Measurements from ENCODE around the gene ABCC6. TPM values are rescaled to one million over a fixed set of nuclear protein-coding genes. Genes with fewer than 3 reads are reported as not detected.

The ABCC6 gene
- polyA plus RNA-seq, 1 donor from 2014 or later = not detected

GRCh38 chr16:16158082-16158658 is 65.1 kb downstream of the ABCC6 start:
- Histone ChIP-seq H3K9ac (ENCODE audit: low read length) (no peak overlapping the region), H3K4me2 (ENCODE audit: low read length) (no peak overlapping the region), H2AFZ (ENCODE audit: low read depth, low read length) (no peak overlapping the region), H3K79me2 (replicated peaks; ENCODE audit: insufficient read depth, low read length) (no peaks in the 10 kb centered on the region), H3K4me3 (ENCODE audit: low read length) (no peak overlapping the region), H3K27ac (ENCODE audit: low read length) (no peak overlapping the region), H3K9me3 (ENCODE audit: low read length) (peaks cover 9% of the 10 kb centered on the region), H4K20me1 (ENCODE audit: insufficient read depth) (no peaks in the 10 kb centered on the region), H3K9me2 (ENCODE audit: insufficient read depth, low read length) (no peaks in the 10 kb centered on the region), H3K36me3 (ENCODE audit: insufficient read depth, low read length) (no peaks in the 10 kb centered on the region), H3F3A (ENCODE audit: insufficient read depth, low read length, poor library complexity, severe bottlenecking) (no peaks in the 10 kb centered on the region), H3K27me3 (ENCODE audit: insufficient read depth, low read depth, low read length) (no peaks in the 10 kb centered on the region)
- no peak for TF ChIP-seq EZH2 (IDR thresholded peaks at IDR 0.05; ENCODE audit: borderline replicate concordance, insufficient read depth, low read length, poor library complexity, severe bottlenecking)
- TF ChIP-seq RAD21 (conservative IDR thresholded peaks at IDR 0.05) = no peak
- TF ChIP-seq TAF1 (IDR thresholded peaks at IDR 0.05; ENCODE audit: low read depth) = no peak
- TF ChIP-seq, protein P1, sequence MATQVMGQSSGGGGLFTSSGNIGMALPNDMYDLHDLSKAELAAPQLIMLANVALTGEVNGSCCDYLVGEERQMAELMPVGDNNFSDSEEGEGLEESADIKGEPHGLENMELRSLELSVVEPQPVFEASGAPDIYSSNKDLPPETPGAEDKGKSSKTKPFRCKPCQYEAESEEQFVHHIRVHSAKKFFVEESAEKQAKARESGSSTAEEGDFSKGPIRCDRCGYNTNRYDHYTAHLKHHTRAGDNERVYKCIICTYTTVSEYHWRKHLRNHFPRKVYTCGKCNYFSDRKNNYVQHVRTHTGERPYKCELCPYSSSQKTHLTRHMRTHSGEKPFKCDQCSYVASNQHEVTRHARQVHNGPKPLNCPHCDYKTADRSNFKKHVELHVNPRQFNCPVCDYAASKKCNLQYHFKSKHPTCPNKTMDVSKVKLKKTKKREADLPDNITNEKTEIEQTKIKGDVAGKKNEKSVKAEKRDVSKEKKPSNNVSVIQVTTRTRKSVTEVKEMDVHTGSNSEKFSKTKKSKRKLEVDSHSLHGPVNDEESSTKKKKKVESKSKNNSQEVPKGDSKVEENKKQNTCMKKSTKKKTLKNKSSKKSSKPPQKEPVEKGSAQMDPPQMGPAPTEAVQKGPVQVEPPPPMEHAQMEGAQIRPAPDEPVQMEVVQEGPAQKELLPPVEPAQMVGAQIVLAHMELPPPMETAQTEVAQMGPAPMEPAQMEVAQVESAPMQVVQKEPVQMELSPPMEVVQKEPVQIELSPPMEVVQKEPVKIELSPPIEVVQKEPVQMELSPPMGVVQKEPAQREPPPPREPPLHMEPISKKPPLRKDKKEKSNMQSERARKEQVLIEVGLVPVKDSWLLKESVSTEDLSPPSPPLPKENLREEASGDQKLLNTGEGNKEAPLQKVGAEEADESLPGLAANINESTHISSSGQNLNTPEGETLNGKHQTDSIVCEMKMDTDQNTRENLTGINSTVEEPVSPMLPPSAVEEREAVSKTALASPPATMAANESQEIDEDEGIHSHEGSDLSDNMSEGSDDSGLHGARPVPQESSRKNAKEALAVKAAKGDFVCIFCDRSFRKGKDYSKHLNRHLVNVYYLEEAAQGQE (IDR thresholded peaks at IDR 0.05; ENCODE audit: borderline replicate concordance) = no peak
- no peak for TF ChIP-seq SMC3 (conservative IDR thresholded peaks at IDR 0.05; ENCODE audit: poor library complexity)
- TF ChIP-seq EP300 (conservative IDR thresholded peaks at IDR 0.05; ENCODE audit: poor library complexity, severe bottlenecking) = no peak

DNA sequence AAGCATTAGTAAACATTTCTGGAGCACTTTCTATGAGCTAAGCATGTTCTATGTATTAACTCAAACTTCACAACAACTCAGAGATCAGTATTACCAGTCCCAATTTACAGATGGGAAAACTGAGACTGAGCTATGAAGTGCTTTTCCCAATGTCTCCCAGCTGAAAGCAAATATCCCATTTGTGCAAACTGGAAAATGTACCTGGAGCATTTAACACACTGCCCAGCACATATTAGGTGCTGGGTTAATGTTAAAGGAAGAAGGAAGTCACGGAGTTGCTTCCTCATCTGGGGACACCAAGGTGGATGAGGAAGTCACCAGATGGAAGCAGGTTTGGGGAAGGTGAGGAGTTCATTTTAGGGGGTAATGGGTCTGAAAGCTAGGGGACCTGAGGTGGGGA is 66.1 kb downstream of the ABCC6 start:
- Histone ChIP-seq H4K20me1 (ENCODE audit: insufficient read depth) (no peaks in the 10 kb centered on the region), H3K27ac (ENCODE audit: low read length) (no peak overlapping the region), H3K4me2 (ENCODE audit: low read length) (no peak overlapping the region), H3K9ac (ENCODE audit: low read length) (no peak overlapping the region), H3K27me3 (ENCODE audit: insufficient read depth, low read depth, low read length) (no peaks in the 10 kb centered on the region), H3K9me3 (ENCODE audit: low read length) (peaks cover 9% of the 10 kb centered on the region), H2AFZ (ENCODE audit: low read depth, low read length) (no peak overlapping the region), H3K79me2 (replicated peaks; ENCODE audit: insufficient read depth, low read length) (no peaks in the 10 kb centered on the region), H3F3A (ENCODE audit: insufficient read depth, low read length, poor library complexity, severe bottlenecking) (no peaks in the 10 kb centered on the region), H3K9me2 (ENCODE audit: insufficient read depth, low read length) (no peaks in the 10 kb centered on the region), H3K36me3 (ENCODE audit: insufficient read depth, low read length) (no peaks in the 10 kb centered on the region), H3K4me3 (ENCODE audit: low read length) (no peak overlapping the region)
- TF ChIP-seq, protein P1 (IDR thresholded peaks at IDR 0.05; ENCODE audit: borderline replicate concordance) = no peak
- TF ChIP-seq RAD21 (conservative IDR thresholded peaks at IDR 0.05) (no peak), EP300 (conservative IDR thresholded peaks at IDR 0.05; ENCODE audit: poor library complexity, severe bottlenecking) (no peak), POLR2AphosphoS5 (IDR thresholded peaks at IDR 0.05) (no peak)

Measured in neural cell (in vitro differentiated cells).